AG09309 (cell line): ENCODE measurements around the gene TST.

Experiments used
- DNase-seq: peaks from one replicate; pipeline ENCODE4 v3.0.0-alpha.2; 2010; ENCODE audit warnings: low read depth
- H3K4me3 ChIP-seq: 2 replicates; pipeline ENCODE4 v1.5.1; 2011; ENCODE audit warnings: mild to moderate bottlenecking, low read depth, low read length, moderate library complexity; ENCODE audit not compliant: control insufficient read depth
- TF ChIP-seq, protein P1 (sequence below): IDR thresholded peaks from 2 replicates; pipeline ENCODE4 v1.5.1; 2011; ENCODE audit warnings: mild to moderate bottlenecking, low read depth, low read length, inconsistent platforms; ENCODE audit not compliant: insufficient read depth, control insufficient read depth; ENCODE audit errors: missing control alignments

TST gene

DNA sequence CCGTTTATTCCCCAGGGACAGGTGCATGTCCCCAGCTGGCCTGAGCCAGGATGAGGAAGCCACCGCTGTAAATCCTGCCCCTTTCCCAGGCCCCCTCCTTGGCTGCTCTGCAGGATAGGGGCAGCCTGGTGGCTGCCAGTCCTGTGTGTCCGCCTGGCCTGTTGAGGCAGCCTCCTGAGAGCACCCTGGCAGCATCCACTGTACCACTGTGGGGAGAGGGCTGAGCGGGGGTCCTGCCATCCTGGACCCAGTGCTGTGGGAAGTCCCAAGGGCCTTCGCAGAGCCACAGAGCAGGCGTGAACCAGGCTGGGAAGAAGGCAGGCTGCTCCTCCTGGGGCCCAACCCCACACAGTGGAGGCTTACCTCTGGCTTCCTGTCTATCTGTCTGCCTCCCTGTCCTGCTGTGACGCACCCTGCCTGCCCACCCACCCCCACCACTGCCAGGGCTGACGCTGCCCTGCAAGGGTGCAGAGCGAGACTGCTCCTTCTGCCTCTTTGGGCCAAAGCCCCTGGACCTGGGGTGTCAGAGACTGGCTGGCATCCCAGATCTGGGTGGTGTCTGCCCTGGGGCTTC lies 40.7 kb upstream of the TST start:
- DNase-seq: no peak
- TF ChIP-seq, protein P1, sequence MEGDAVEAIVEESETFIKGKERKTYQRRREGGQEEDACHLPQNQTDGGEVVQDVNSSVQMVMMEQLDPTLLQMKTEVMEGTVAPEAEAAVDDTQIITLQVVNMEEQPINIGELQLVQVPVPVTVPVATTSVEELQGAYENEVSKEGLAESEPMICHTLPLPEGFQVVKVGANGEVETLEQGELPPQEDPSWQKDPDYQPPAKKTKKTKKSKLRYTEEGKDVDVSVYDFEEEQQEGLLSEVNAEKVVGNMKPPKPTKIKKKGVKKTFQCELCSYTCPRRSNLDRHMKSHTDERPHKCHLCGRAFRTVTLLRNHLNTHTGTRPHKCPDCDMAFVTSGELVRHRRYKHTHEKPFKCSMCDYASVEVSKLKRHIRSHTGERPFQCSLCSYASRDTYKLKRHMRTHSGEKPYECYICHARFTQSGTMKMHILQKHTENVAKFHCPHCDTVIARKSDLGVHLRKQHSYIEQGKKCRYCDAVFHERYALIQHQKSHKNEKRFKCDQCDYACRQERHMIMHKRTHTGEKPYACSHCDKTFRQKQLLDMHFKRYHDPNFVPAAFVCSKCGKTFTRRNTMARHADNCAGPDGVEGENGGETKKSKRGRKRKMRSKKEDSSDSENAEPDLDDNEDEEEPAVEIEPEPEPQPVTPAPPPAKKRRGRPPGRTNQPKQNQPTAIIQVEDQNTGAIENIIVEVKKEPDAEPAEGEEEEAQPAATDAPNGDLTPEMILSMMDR: no peak
- no peak overlapping the region for H3K4me3 ChIP-seq

DNA sequence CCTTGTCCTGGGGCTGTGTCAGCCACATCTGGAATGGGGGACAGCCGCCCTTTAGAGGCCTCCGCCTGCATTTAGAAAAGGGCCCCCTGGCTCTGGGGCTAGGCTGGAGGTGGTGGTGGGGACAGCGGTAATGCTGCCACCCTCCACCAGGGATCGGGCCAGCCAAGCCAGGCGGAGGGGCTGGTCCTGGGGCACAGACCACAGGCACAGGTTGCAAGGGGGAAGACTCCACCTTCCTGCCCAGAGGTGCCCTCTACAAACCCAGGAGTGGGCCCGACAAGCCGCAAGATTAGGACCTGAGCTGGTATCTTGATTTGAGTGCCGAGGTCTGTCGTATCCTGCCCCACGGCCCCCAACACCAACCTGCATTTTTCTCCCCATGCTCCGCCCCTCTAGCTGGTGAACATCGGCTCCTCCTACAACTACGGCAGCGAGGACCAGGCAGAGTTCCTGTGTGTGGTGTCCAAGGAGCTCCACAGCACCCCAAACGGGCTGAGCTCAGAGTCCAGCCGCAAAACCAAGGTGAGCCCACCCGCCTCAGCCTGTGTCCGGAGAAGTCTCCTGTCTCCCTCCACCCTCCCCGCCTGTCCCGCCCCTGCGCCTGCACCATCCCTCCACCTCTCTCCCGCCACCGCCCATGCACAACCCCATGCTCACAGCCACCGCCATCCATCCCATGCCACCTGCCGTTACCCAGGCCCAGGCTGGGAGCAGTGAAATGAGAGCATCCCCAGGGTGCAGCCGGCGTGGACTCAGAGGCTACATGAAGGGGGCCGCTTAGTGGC lies 39.9 kb upstream of the TST start:
- TF ChIP-seq, protein P1: no peak
- no peak for DNase-seq
- H3K4me3 ChIP-seq: no peak overlapping the region

DNA sequence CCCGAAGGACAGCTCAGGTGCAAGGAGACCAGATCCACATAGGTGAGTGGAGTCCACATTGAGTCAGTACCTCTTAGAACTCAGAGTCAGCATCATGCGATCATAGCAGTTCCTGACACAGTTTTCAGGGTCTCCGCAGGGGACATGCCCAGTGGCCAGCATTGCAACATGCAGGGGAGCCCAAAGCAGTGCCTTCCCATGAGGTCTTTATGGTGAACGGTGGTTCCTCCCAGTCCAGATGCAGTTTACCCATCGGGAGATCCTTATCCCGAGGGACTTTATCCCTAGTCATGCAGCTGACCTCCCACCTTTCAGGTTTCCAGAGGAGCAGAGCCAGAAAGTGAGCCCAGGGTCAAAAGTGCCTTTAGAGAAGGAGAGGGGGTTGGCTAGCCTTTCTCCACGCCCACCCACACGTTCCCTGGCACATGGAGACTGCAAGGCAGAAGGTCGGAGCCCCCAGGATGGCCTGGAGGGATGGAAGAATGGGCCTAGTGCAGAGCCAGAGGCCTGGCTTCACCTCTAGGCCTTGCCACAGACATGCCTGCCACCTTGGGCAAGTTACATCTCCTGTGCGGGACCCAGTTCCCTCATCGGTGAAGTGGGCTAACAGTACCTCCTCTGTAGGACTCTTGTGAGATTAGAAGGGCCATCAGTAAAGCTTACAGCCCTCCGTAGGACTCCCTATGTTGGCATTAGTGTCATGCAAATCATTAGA lies 38.7 kb upstream of the TST start:
- DNase-seq: no peak
- no peak overlapping the region for H3K4me3 ChIP-seq
- TF ChIP-seq, protein P1: no peak

- TF ChIP-seq, protein P1: no peak
- H3K4me3 ChIP-seq: no peak overlapping the region
- no peak for DNase-seq
Observed at GRCh38 chr22:37057226-37057625, 38.0 kb upstream of the TST start.

GRCh38 chr22:37056246-37056645 lies 37.0 kb upstream of the TST start:
- DNase-seq: no peak
- TF ChIP-seq, protein P1: no peak
- H3K4me3 ChIP-seq: no peak overlapping the region

DNA sequence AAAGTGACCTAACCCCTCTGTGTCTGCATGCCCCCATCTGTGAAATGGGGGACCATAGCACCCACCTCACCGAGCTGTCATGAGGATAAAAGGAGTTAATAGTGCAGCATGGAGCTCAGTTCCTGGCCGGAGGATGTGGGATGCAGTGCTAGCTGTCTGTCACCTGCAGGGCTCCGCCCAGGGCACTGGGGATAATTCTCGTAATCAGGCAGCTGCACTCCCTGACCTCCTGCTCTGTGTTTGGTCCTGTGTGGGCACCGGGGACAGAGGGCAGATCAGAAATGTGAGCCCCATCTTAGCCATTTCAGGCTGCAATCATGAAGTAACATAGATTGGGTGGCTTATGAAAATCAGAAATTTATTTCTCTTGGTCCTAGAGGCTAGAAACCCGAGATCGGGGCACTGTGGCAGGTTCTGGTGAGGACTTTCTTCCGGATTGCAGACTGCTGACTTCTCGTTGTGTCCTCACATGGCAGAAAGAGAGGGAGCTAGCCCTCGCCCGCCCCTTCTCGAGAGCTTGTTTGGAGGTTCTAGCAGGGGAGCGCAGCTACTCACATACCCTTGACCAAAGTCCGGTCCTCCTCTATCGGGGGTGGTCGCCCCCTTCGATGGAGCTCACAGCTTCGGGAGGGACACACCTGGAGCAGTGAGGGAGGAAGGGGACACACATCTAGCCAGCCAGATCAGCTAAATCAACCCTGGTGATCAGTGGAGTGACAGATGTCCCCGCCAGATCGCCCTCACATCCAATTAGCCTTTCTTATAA lies 35.5 kb upstream of the TST start:
- no peak overlapping the region for H3K4me3 ChIP-seq
- TF ChIP-seq, protein P1: no peak
- no peak for DNase-seq
